Heart right ventricle (tissue), 16 donors: Measurements from ENCODE around the gene TBC1D4. TPM values are rescaled to one million over a fixed set of nuclear protein-coding genes. Genes with fewer than 3 reads are reported as not detected.

Experiments
- ATAC-seq, 8 donors: fragments of 200-7000 bp; cut with Tn5 transposase; one replicate each; pipeline ENCODE4 v1.9.1; 2020; ENCODE audit warnings: mild to moderate bottlenecking in 8 of 8, moderate library complexity in 8 of 8, moderate number of reproducible peaks in 1 of 8
- DNase-seq, 2 donors: peaks; one replicate each; pipeline ENCODE4 v3.0.0-alpha.2; 2020
- H3K27ac ChIP-seq, 10 donors: fragments of 200-600 bp; sonication (generic) in 2 of 10; one replicate each; pipeline versions ENCODE4 v1.5.0 to v1.8.0; 2020 to 2022; ENCODE audit warnings: mild to moderate bottlenecking in 3 of 10
- H3K27me3 ChIP-seq, 7 donors: fragments of 200-600 bp; one replicate each; pipeline ENCODE4 v1.8.0; 2021 to 2022; ENCODE audit warnings: mild to moderate bottlenecking in 2 of 7
- H3K36me3 ChIP-seq, 9 donors: fragments of 200-600 bp; sonication (generic) in 1 of 9; one replicate each; pipeline versions ENCODE4 v1.5.0 to v1.8.0; 2020 to 2022; ENCODE audit warnings: mild to moderate bottlenecking in 2 of 9
- H3K4me1 ChIP-seq, 9 donors: fragments of 200-600 bp; sonication (generic) in 1 of 9; one replicate each; pipeline versions ENCODE4 v1.5.0 to v1.8.0; 2020 to 2022; ENCODE audit warnings: mild to moderate bottlenecking in 4 of 9
- H3K4me3 ChIP-seq, 10 donors: fragments of 200-600 bp; sonication (generic) in 2 of 10; one replicate each; pipeline versions ENCODE4 v1.5.0 to v1.8.0; 2020 to 2022; ENCODE audit warnings: mild to moderate bottlenecking in 7 of 10, moderate library complexity in 2 of 10
- H3K9me3 ChIP-seq, 11 donors: fragments of 200-600 bp in 10 of 11; sonication (generic) in 2 of 11; one replicate each; pipeline versions ENCODE4 v1.5.0 to v1.8.0; 2013 to 2022; ENCODE audit warnings: mild to moderate bottlenecking in 2 of 11, control low read depth in 1 of 11, moderate library complexity in 1 of 11
- WGBS, 2 donors: extraction: QIAGEN DNeasy Blood & Tissue Kit; methylation state at CpG; one replicate each; pipeline ENCODE4 v1.1.7; 2013; ENCODE audit warnings: inconsistent platforms in 1 of 2; 5-methylcytosine and 5-hydroxymethylcytosine counted together
- intact Hi-C, 10 donors: fragments of 100-400 bp; cut with DNase I; formaldehyde crosslinking; loops; one replicate each; pipeline versions ENCODE4 v1.11.1 to v1.14.2; 2022
- long read RNA-seq, 3 donors: library from polyadenylated mRNA; unstranded; transcript quantifications; one replicate each; pipeline ENCODE4 v2.0.0, GENCODE V29; 2020 to 2021
- polyA plus RNA-seq, 2 donors: library from polyadenylated mRNA; stranded (reverse); fragments of 200-250 nt; gene quantifications; one replicate each; pipeline ENCODE4 v1.2.3, GENCODE V29; 2013
- total RNA-seq, 10 donors: library from RNA; stranded (reverse); fragmentation: NEBNext Ultra II Directional in 3 of 10; extraction: Animal tissue kit (Norgen Biotek cat#: 25700) in 3 of 10; gene quantifications; one replicate each; pipeline versions ENCODE4 v1.2.1 to v1.2.4, GENCODE V29; 2021 to 2023
- TF ChIP-seq, protein P1 (sequence below), 9 donors: fragments of 200-600 bp; sonication (generic) in 2 of 9; IDR thresholded peaks; one replicate each; pipeline versions ENCODE4 v1.5.0 to v1.8.0; 2021 to 2022; ENCODE audit warnings: antibody characterized with exemption in 9 of 9, mild to moderate bottlenecking in 5 of 9, moderate library complexity in 1 of 9
- donor health status: Arrhythmogenic right ventricular cardiomyopathy.
- donor health status: ischemic (EF 13 %, LVEDD 7.1; RV severe dilation, severe dysfunction).
- donor health status: healthy with polysubstance abuse.
- donor health status: DM: no; HTN: yes; CAD: no.
- donor health status: DM: no; HTN: no; CAD: no.
- donor health status: ischemic (EF 25% LVEDD 6.9; RV normal size, moderate dysfunction).
- donor health status: ischemic (EF 25% LVEDD 5.7; RV mildly dilated, moderate dysfunction).
- donor health status: healthy.
- donor health status: DM: yes; HTN: yes; CAD: no.
- donor health status: Ischemic cardiomyopathy.
- donor health status: ischemic (EF 35%, LVEDD 5.7; RV mildly dilated, moderate dysfunction).
- donor health status: nonischemic (EF 11% LVEDD 7.7; RV severe dilation, severe dysfunction).
- donor health status: DM: yes; HTN: yes; CAD: no.
- donor health status: PGD.
- donor health status: ischemic (EF 29% LVEDD 5.4; RV normal size, mild dysfunction).
- donor health status: nonischemic (EF 23%, LVEDD 6.1; RV moderate dilation, normal function).

TBC1D4 gene, protein sequence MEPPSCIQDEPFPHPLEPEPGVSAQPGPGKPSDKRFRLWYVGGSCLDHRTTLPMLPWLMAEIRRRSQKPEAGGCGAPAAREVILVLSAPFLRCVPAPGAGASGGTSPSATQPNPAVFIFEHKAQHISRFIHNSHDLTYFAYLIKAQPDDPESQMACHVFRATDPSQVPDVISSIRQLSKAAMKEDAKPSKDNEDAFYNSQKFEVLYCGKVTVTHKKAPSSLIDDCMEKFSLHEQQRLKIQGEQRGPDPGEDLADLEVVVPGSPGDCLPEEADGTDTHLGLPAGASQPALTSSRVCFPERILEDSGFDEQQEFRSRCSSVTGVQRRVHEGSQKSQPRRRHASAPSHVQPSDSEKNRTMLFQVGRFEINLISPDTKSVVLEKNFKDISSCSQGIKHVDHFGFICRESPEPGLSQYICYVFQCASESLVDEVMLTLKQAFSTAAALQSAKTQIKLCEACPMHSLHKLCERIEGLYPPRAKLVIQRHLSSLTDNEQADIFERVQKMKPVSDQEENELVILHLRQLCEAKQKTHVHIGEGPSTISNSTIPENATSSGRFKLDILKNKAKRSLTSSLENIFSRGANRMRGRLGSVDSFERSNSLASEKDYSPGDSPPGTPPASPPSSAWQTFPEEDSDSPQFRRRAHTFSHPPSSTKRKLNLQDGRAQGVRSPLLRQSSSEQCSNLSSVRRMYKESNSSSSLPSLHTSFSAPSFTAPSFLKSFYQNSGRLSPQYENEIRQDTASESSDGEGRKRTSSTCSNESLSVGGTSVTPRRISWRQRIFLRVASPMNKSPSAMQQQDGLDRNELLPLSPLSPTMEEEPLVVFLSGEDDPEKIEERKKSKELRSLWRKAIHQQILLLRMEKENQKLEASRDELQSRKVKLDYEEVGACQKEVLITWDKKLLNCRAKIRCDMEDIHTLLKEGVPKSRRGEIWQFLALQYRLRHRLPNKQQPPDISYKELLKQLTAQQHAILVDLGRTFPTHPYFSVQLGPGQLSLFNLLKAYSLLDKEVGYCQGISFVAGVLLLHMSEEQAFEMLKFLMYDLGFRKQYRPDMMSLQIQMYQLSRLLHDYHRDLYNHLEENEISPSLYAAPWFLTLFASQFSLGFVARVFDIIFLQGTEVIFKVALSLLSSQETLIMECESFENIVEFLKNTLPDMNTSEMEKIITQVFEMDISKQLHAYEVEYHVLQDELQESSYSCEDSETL (N-terminal part only)
- total RNA-seq (100 to 1,000 TPM in 5 of 10 donors, 10 to 100 TPM in 5; 56.4 to 124 (median 102) TPM), polyA plus RNA-seq (10 to 100 TPM; 10.1 to 77.2 TPM)
- long read RNA-seq, donor 1, full-length matches to known transcripts = 16 of 140 reads
- long read RNA-seq, donor 1, partial matches to known transcripts = 102 of 140 reads
- long read RNA-seq, donor 1, other reads (novel, unspliced or antisense) = 22 of 140 reads
- long read RNA-seq, donor 2, full-length matches to known transcripts = 38 of 188 reads
- long read RNA-seq, donor 2, partial matches to known transcripts = 122 of 188 reads
- long read RNA-seq, donor 2, other reads (novel, unspliced or antisense) = 28 of 188 reads
- long read RNA-seq, donor 3, full-length matches to known transcripts = 21 of 164 reads
- long read RNA-seq, donor 3, partial matches to known transcripts = 108 of 164 reads
- long read RNA-seq, donor 3, other reads (novel, unspliced or antisense) = 35 of 164 reads

DNA sequence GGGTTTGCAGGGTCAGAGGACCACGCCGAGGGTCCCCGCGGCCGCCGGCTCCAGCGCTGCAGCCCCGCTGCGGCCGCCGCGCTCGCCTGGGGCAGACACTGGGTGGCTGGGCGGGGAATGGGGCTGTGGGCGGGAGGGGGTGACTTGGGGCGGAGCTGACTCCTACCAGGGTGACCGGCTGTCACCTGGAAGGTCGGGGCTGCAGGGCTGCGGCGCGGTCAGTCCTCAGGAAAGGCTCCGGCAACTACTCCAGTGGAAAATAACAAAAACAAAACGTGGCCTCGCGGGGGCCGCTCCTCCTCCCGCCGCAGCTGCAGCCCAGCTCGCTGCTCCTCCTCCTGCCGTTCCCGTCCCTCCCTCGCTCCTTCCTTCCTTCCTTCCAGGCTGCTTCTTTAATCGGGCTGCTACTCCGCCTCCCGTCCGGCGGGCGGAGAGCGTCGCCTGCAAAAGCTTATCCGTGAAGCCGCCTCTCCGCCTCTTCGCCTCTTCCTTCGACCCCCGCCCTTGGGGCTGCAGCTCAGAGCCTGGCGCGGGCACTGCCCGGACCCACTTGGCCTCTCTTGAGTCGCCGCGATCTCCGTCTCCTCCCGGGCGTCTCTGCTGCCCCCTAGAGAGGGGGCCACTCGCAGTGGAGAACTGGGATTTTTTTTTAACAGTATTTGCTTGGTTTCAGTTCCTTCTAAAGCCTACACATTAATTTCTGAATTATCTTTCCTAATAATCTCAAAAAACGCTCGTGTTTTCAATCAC is at the start of gene TBC1D4:
Gene TBC1D4 (minus strand): TSS at position 100 of the 750 bp plus-strand sequence. CDS start 402 bp downstream, outside the sequence.
- Histone ChIP-seq H3K4me3 (peak within 1 kb of the TSS; percentile 70 to 95 (median 92)), H3K4me1 (peaks cover 0 to 28% (median 18%) of the 10 kb centered on the region in 9 donors), H3K36me3 (no peaks in the 10 kb centered on the region), H3K27ac (peak within 1 kb of the TSS; percentile 64 to 94 (median 90)), H3K27me3 (peaks cover 0 to 37% (median 0%) of the 10 kb centered on the region in 7 donors), H3K9me3 (no peaks in the 10 kb centered on the region)
- WGBS, 2 donors = 0% methylated on average over 45 to 58 of the region's 58 CpGs
- intact Hi-C loops = loop anchor here in 8 of 10 donors (2.0 to 10.0 kb wide), 9 partner anchors 40 to 177 kb away; partner anchors contain the start of genes UCHL3 (in 5 of the 8) and COMMD6 (in 1 of the 8)
- DNase-seq = peak; percentile 83
- ATAC-seq = peak; percentile 83 to 93 (median 90)
- TF ChIP-seq, protein P1, sequence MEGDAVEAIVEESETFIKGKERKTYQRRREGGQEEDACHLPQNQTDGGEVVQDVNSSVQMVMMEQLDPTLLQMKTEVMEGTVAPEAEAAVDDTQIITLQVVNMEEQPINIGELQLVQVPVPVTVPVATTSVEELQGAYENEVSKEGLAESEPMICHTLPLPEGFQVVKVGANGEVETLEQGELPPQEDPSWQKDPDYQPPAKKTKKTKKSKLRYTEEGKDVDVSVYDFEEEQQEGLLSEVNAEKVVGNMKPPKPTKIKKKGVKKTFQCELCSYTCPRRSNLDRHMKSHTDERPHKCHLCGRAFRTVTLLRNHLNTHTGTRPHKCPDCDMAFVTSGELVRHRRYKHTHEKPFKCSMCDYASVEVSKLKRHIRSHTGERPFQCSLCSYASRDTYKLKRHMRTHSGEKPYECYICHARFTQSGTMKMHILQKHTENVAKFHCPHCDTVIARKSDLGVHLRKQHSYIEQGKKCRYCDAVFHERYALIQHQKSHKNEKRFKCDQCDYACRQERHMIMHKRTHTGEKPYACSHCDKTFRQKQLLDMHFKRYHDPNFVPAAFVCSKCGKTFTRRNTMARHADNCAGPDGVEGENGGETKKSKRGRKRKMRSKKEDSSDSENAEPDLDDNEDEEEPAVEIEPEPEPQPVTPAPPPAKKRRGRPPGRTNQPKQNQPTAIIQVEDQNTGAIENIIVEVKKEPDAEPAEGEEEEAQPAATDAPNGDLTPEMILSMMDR (IDR thresholded peaks at IDR 0.05) = peak; percentile 59 to 93 (median 81)

GRCh38 chr13:75530549-75530961 is 48.6 kb upstream of the TBC1D4 start:
- DNase-seq (no peak), ATAC-seq (no peak)
- no peaks in the 10 kb centered on the region for H3K27me3 ChIP-seq
- peaks cover 0 to 19% (median 6%) of the 10 kb centered on the region in 9 donors for H3K4me1 ChIP-seq
- no peak overlapping the region for H3K4me3 ChIP-seq
- H3K9me3 ChIP-seq = no peaks in the 10 kb centered on the region
- intact Hi-C loops = loop anchor here in 1 of 10 donors (10.0 kb wide), 1 partner anchor 46 kb away; the partner anchor contains the start of gene TBC1D4
- TF ChIP-seq, protein P1 (IDR thresholded peaks at IDR 0.05) = no peak
- no peak overlapping the region for H3K27ac ChIP-seq
- peaks cover 0 to 75% (median 12%) of the 10 kb centered on the region in 9 donors for H3K36me3 ChIP-seq

GRCh38 chr13:75521956-75522355 is 40.0 kb upstream of the TBC1D4 start:
- H3K36me3 ChIP-seq = peaks cover 0 to 20% (median 16%) of the 10 kb centered on the region in 9 donors
- no peak overlapping the region for H3K4me3 ChIP-seq
- 85 to 90% methylated on average over 3 of the region's 3 CpGs for WGBS, 2 donors
- no peaks in the 10 kb centered on the region for H3K27me3 ChIP-seq
- TF ChIP-seq, protein P1 (IDR thresholded peaks at IDR 0.05) = no peak
- H3K27ac ChIP-seq = no peak overlapping the region
- peaks cover 0 to 6% (median 0%) of the 10 kb centered on the region in 11 donors for H3K9me3 ChIP-seq
- DNase-seq (no peak), ATAC-seq (no peak)
- H3K4me1 ChIP-seq = no peaks in the 10 kb centered on the region
- intact Hi-C loops = no loop called here
